B cell (primary cell): Measurements from ENCODE around the gene SLC34A2. TPM values are rescaled to one million over a fixed set of nuclear protein-coding genes. Genes with fewer than 3 reads are reported as not detected.

ENCODE experiments used
- ATAC-seq: fragments of 200-7000 bp; cut with Tn5 transposase; one replicate; pipeline ENCODE4 v1.10.0; 2021; ENCODE audit warnings: low read depth, mild to moderate bottlenecking, moderate number of reproducible peaks, moderate library complexity
- CTCF ChIA-PET: fragments of 350-600 bp; sonication (Branson Sonifier 250); formaldehyde crosslinking; loops from one replicate; lab custom pipeline; 2021; ENCODE audit warnings: antibody characterized with exemption, inconsistent platforms; lab: Charles Lee
- POLR2A ChIA-PET: fragments of 350-600 bp; sonication (Branson Sonifier 250); formaldehyde crosslinking; loops from one replicate; lab custom pipeline; 2021; ENCODE audit warnings: antibody characterized with exemption; lab: Charles Lee
- DNase-seq: peaks from one replicate; pipeline ENCODE4 v3.0.0; 2013
- H2AFZ ChIP-seq: 2 replicates; pipeline ENCODE4 v1.6.1; 2012; ENCODE audit warnings: mild to moderate bottlenecking, low read depth, low read length; ENCODE audit not compliant: insufficient read depth, poor library complexity, severe bottlenecking
- H3K27ac ChIP-seq, 2 donors: 1 replicate in 1 of 2; 2 replicates in 1 of 2; pipeline ENCODE4 v1.5.1; 2012 to 2013; ENCODE audit warnings: low read length in 2 of 2, mild to moderate bottlenecking in 2 of 2, moderate library complexity in 1 of 2
- H3K27me3 ChIP-seq, 4 experiments: fragments of 200-600 bp in 1 of 4; sonication (generic) in 1 of 4; replicated peaks in 1 of 4; 1 replicate in 2 of 4; 2 replicates in 2 of 4; pipeline versions ENCODE4 v1.6.1 to v1.7.0; 2013 to 2016; ENCODE audit warnings: low read length in 3 of 4, mild to moderate bottlenecking in 2 of 4, mixed read lengths in 1 of 4, moderate library complexity in 1 of 4; ENCODE audit not compliant: insufficient read depth in 4 of 4, control insufficient read depth in 3 of 4; ENCODE audit errors: control extremely low read depth in 1 of 4
- H3K36me3 ChIP-seq, 2 experiments: replicated peaks in 1 of 2; 1 replicate in 1 of 2; 2 replicates in 1 of 2; pipeline versions ENCODE4 v1.6.1 to v1.7.1; 2013; ENCODE audit warnings: low read length in 1 of 2; ENCODE audit not compliant: insufficient read depth in 2 of 2, control insufficient read depth in 1 of 2; ENCODE audit errors: control extremely low read depth in 1 of 2, extremely low read depth in 1 of 2
- H3K4me1 ChIP-seq, 2 donors: fragments of 200-600 bp in 1 of 2; sonication (generic) in 1 of 2; 1 replicate in 1 of 2; 2 replicates in 1 of 2; pipeline versions ENCODE4 v1.5.1 to v1.6.1; 2013 to 2017; ENCODE audit warnings: low read length in 2 of 2; ENCODE audit not compliant: control insufficient read depth in 2 of 2, insufficient read depth in 2 of 2
- H3K4me2 ChIP-seq: replicated peaks from 2 replicates; pipeline ENCODE3; 2012; ENCODE audit warnings: mild to moderate bottlenecking, low read depth, low read length; ENCODE audit not compliant: poor library complexity, severe bottlenecking
- H3K4me3 ChIP-seq, 5 experiments: fragments of 200-600 bp in 1 of 5; sonication (generic) in 1 of 5; 1 replicate in 3 of 5; 2 replicates in 2 of 5; pipeline versions ENCODE4 v1.5.1 to v1.7.0; 2011 to 2016; ENCODE audit warnings: low read length in 4 of 5, mild to moderate bottlenecking in 4 of 5, low read depth in 2 of 5, control low read depth in 1 of 5, moderate library complexity in 1 of 5; ENCODE audit not compliant: insufficient read depth in 1 of 5; ENCODE audit errors: control extremely low read depth in 1 of 5, extremely low read depth in 1 of 5
- H3K79me2 ChIP-seq: fragments of 200-600 bp; sonication (generic); one replicate; pipeline ENCODE4 v1.6.0; 2016; ENCODE audit warnings: low read length; ENCODE audit not compliant: control insufficient read depth, insufficient read depth
- H3K9ac ChIP-seq: fragments of 200-600 bp; sonication (generic); 2 replicates; pipeline ENCODE4 v1.6.1; 2017; ENCODE audit warnings: mild to moderate bottlenecking, low read length, moderate library complexity
- H3K9me3 ChIP-seq, 3 donors: one replicate each; pipeline versions ENCODE4 v1.6.1 to v1.7.1; 2013; ENCODE audit warnings: low read length in 2 of 3; ENCODE audit not compliant: control insufficient read depth in 2 of 3, insufficient read depth in 1 of 3; ENCODE audit errors: control extremely low read depth in 1 of 3
- H4K20me1 ChIP-seq: 2 replicates; pipeline ENCODE4 v1.6.0; 2012; ENCODE audit warnings: mild to moderate bottlenecking, low read length; ENCODE audit not compliant: insufficient read depth, control insufficient read depth, poor library complexity, severe bottlenecking
- H3K27ac Mint-ChIP-seq: one replicate; pipeline ENCODE4 v1.8.0; 2021; ENCODE audit warnings: mixed read lengths
- H3K27me3 Mint-ChIP-seq: one replicate; pipeline ENCODE4 v1.8.0; 2021; ENCODE audit warnings: mixed read lengths
- H3K4me1 Mint-ChIP-seq: one replicate; pipeline ENCODE4 v1.8.0; 2021; ENCODE audit warnings: mixed read lengths
- H3K4me3 Mint-ChIP-seq: one replicate; pipeline ENCODE4 v1.8.0; 2021; ENCODE audit warnings: mixed read lengths
- H3K9me3 Mint-ChIP-seq: one replicate; pipeline ENCODE4 v1.8.0; 2022; ENCODE audit warnings: mixed read lengths; ENCODE audit not compliant: insufficient read depth
- EZH2 ChIP-seq: IDR thresholded peaks from 2 replicates; pipeline ENCODE4 v1.6.1; 2012; ENCODE audit warnings: borderline replicate concordance, low read depth, mild to moderate bottlenecking, moderate library complexity, low read length; ENCODE audit not compliant: insufficient read depth, poor library complexity, severe bottlenecking
- WGBS: methylation state at CpG from one replicate; pipeline ENCODE4 v1.1.5; 2013; ENCODE audit warnings: missing lambda C conversion rate; ENCODE audit not compliant: insufficient coverage; 5-methylcytosine and 5-hydroxymethylcytosine counted together
- intact Hi-C: fragments of 100-400 bp; cut with micrococcal nuclease; formaldehyde crosslinking; loops from one replicate; pipeline ENCODE4 v1.10.0; 2022
- polyA plus RNA-seq: library from polyadenylated mRNA; depleted of rRNA; stranded (reverse); fragments of >200 nt; gene quantifications from 2 replicates; pipeline ENCODE4 v1.2.3, GENCODE V29; 2012
- total RNA-seq, 2 donors: library from RNA; stranded (reverse); fragments of 120-200 nt in 1 of 2; gene quantifications; 1 replicate in 1 of 2; 2 replicates in 1 of 2; pipeline versions ENCODE4 v1.2.3 to v1.2.4, GENCODE V29; 2013 to 2022
- TF ChIP-seq, protein P1 (sequence below): fragments of 200-600 bp; IDR thresholded peaks from one replicate; pipeline ENCODE4 v1.8.0; 2022; ENCODE audit warnings: antibody characterized with exemption, mild to moderate bottlenecking

SLC34A2 gene
- total and polyA plus RNA-seq, 2 donors (not counting 1 experiment from before 2014, with no cell fraction given), result not detected

DNA sequence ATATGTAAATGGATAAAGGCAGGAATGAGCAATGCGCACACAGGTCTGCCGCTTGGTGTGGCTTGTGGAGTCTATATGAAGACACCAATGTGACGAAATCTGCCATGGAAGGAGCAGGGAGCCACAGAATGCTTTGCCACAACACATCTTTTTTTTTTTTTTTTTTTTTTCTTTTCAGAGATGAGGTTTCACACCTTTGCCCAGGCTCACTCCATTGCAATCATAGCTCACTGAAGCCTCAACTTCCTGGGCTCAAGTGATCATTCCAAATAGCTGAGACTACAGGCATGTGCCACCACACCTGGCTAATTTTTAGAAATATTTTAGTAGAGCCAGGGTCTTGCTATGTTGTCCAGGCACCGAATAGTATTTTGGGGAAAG, 17.4 kb upstream of the SLC34A2 start:
- no peak overlapping the region for H3K27ac ChIP-seq
- H3K4me3 ChIP-seq, result no peak overlapping the region
- no peaks in the 10 kb centered on the region for H3K79me2 ChIP-seq
- H3K4me1 ChIP-seq, result no peaks in the 10 kb centered on the region
- no peak overlapping the region for H3K4me2 ChIP-seq
- no peak overlapping the region for H3K9ac ChIP-seq
- POLR2A ChIA-PET, result no interaction called here
- ATAC-seq, result no peak
- no peaks in the 10 kb centered on the region for H3K36me3 ChIP-seq
- no peaks in the 10 kb centered on the region for H3K27me3 ChIP-seq
- no peak for TF ChIP-seq EZH2
- TF ChIP-seq, protein P1, sequence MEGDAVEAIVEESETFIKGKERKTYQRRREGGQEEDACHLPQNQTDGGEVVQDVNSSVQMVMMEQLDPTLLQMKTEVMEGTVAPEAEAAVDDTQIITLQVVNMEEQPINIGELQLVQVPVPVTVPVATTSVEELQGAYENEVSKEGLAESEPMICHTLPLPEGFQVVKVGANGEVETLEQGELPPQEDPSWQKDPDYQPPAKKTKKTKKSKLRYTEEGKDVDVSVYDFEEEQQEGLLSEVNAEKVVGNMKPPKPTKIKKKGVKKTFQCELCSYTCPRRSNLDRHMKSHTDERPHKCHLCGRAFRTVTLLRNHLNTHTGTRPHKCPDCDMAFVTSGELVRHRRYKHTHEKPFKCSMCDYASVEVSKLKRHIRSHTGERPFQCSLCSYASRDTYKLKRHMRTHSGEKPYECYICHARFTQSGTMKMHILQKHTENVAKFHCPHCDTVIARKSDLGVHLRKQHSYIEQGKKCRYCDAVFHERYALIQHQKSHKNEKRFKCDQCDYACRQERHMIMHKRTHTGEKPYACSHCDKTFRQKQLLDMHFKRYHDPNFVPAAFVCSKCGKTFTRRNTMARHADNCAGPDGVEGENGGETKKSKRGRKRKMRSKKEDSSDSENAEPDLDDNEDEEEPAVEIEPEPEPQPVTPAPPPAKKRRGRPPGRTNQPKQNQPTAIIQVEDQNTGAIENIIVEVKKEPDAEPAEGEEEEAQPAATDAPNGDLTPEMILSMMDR, result no peak
- no peak overlapping the region for H3K4me3 Mint-ChIP-seq
- no peak overlapping the region for H3K27ac Mint-ChIP-seq
- CTCF ChIA-PET, result interaction anchor here (0.7 kb wide), 2 partner anchors 10 to 55 kb away, joined by 3 to 4 read pairs; no protein-coding TSS in a partner anchor
- intact Hi-C loops, result no loop called here
- no peak overlapping the region for H2AFZ ChIP-seq
- H3K4me1 Mint-ChIP-seq, result no peaks in the 10 kb centered on the region
- no peaks in the 10 kb centered on the region for H3K9me3 ChIP-seq
- DNase-seq, result no peak
- H3K27me3 Mint-ChIP-seq, result no peaks in the 10 kb centered on the region
- 98% methylated on average over 3 of the region's 4 CpGs for whole genome bisulfite sequencing
- no peaks in the 10 kb centered on the region for H4K20me1 ChIP-seq
- no peaks in the 10 kb centered on the region for H3K9me3 Mint-ChIP-seq

DNA sequence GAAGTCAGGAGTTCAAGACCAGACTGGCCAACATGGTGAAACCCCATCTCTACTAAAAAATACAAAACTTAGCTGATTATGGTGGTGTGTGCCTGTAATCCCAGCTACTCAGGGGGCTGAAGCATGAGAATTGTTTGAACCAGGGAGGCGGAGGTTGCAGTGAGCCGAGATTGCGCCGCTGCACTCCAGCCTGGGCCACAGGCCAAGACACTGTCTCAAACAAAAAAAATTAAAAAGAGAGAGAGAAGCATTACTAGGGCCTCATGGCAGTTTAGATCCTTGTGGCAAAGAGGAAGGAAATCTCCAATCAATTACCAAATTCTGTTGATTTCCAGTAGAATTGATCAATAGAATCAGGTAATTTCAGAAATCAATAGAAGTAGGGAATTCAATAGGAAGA, 16.8 kb upstream of the SLC34A2 start:
- ChIA-PET POLR2A (no interaction called here), CTCF (interaction anchor here (0.7 kb wide), 2 partner anchors 10 to 54 kb away, joined by 3 to 4 read pairs; no protein-coding TSS in a partner anchor)
- Histone ChIP-seq H2AFZ (no peak overlapping the region), H3K9ac (no peak overlapping the region), H3K4me2 (no peak overlapping the region), H3K4me1 (no peaks in the 10 kb centered on the region), H3K27me3 (peaks cover 0 to under 1% (median 0%) of the 10 kb centered on the region in 4 experiments), H4K20me1 (no peaks in the 10 kb centered on the region), H3K27ac (no peak overlapping the region), H3K36me3 (no peaks in the 10 kb centered on the region), H3K79me2 (no peaks in the 10 kb centered on the region), H3K9me3 (no peaks in the 10 kb centered on the region), H3K4me3 (no peak overlapping the region)
- no peaks in the 10 kb centered on the region for H3K4me1 Mint-ChIP-seq
- H3K27me3 Mint-ChIP-seq, result no peaks in the 10 kb centered on the region
- DNase-seq (no peak), ATAC-seq (no peak)
- 100% methylated on average over 1 of the region's 4 CpGs for WGBS
- H3K9me3 Mint-ChIP-seq, result no peaks in the 10 kb centered on the region
- TF ChIP-seq, protein P1, result no peak
- TF ChIP-seq EZH2, result no peak
- intact Hi-C loops, result no loop called here
- no peak overlapping the region for H3K4me3 Mint-ChIP-seq
- no peak overlapping the region for H3K27ac Mint-ChIP-seq
